KOPT-K1 (cell line): ENCODE measurements around the gene TNFSF15.
"Not testable (repeated sequence)": the region's sequence is repeated elsewhere in the genome, so short reads cannot be mapped to it uniquely, and the experiment has no call there.

Source experiments
- H3K27ac ChIP-seq: fragments of 200-600 bp; sonication (generic); 2 replicates; pipeline ENCODE4 v1.5.1; 2016; ENCODE audit warnings: antibody characterized with exemption, mild to moderate bottlenecking, low read depth, low read length; ENCODE audit not compliant: poor library complexity, severe bottlenecking
- H3K36me3 ChIP-seq: fragments of 200-600 bp; sonication (generic); 2 replicates; pipeline ENCODE4 v1.5.1; 2017; ENCODE audit warnings: antibody characterized with exemption, mild to moderate bottlenecking, low read length, moderate library complexity; ENCODE audit not compliant: insufficient read depth
- H3K9me3 ChIP-seq: fragments of 200-600 bp; sonication (generic); 2 replicates; pipeline ENCODE4 v1.5.1; 2017; ENCODE audit warnings: antibody characterized with exemption, low read length, mild to moderate bottlenecking; ENCODE audit not compliant: insufficient read depth, poor library complexity, severe bottlenecking

TNFSF15 gene

DNA sequence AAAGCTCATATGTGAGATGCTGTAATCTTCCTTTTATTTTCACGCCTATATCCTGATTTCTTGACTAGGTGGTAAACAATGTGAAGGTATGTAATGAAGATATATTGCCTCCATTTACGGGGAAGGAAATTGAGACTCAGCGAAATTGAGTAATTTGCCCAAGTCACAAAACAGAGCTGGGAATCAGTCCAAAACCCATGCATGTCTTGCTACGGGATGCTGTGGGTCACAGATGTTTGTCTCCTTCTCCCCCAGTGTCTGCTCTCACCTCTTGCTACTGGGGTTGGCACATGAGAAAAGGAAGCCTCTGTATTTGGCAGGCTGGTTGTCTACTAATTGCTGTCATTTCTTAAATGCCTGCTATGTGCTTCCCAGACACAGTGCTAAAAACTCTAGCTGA, 70.1 kb downstream of the TNFSF15 start:
- Histone ChIP-seq H3K36me3 (no peaks in the 10 kb centered on the region), H3K9me3 (no peaks in the 10 kb centered on the region), H3K27ac (no peak overlapping the region)

DNA sequence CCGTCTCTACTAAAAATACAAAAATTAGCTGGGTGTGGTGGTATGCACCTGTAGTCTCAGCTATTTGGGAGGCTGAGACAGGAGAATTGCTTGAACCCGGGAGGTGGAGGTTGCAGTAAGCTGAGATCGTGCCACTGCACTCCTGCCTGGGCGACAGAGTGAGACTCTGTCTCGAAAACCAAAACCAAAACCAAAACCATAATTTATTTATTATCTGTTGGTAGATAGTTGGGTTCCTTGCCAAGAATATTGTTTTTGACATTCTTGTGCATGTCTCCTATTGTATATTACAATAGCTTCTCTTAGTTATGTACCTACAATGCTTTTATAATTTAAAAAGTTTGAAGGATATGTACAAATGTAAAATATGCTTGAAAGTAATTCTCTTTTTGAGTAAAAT, 70.7 kb downstream of the TNFSF15 start:
- not testable (repeated sequence) for H3K9me3 ChIP-seq, H3K27ac ChIP-seq, H3K36me3 ChIP-seq
